ENCODE results near the gene WNT11.
A peak's percentile ranks its signal among the peaks of the same experiment; 100 is the strongest.

The WNT11 gene

GRCh38 chr11:76233196-76233921 is 27.1 kb upstream of the WNT11 start:
- peak overlapping the region; percentile 10 for H3K4me3 Mint-ChIP-seq

GRCh38 chr11:76232026-76232665 is 25.8 kb upstream of the WNT11 start:
- Mint-ChIP-seq H3K4me1 (ENCODE audit: low read depth) (peaks cover 58% of the 10 kb centered on the region), H3K9me3 (no peaks in the 10 kb centered on the region), H3K27me3 (peaks cover 12% of the 10 kb centered on the region), H3K36me3 (ENCODE audit: low read depth) (peaks cover 7% of the 10 kb centered on the region), H3K27ac (no peak overlapping the region), H3K4me3 (no peak overlapping the region)

More at GRCh38 chr11:76233196-76233921, 27.1 kb upstream of the WNT11 start:
- Mint-ChIP-seq H3K9me3 (no peaks in the 10 kb centered on the region), H3K4me1 (ENCODE audit: low read depth) (peaks cover 58% of the 10 kb centered on the region), H3K36me3 (ENCODE audit: low read depth) (peaks cover 7% of the 10 kb centered on the region), H3K27ac (no peak overlapping the region), H3K27me3 (peaks cover 12% of the 10 kb centered on the region)

- Mint-ChIP-seq H3K27me3 (peaks cover 9% of the 10 kb centered on the region), H3K4me1 (ENCODE audit: low read depth) (peaks cover 50% of the 10 kb centered on the region), H3K9me3 (no peaks in the 10 kb centered on the region), H3K4me3 (no peak overlapping the region), H3K27ac (no peak overlapping the region), H3K36me3 (ENCODE audit: low read depth) (peaks cover 7% of the 10 kb centered on the region)
These were observed 24.9 kb upstream of the WNT11 start for GRCh38 chr11:76231121-76231738.

- H3K4me1 Mint-ChIP-seq (ENCODE audit: low read depth): peaks cover 42% of the 10 kb centered on the region
- H3K4me3 Mint-ChIP-seq: no peak overlapping the region
- no peaks in the 10 kb centered on the region for H3K9me3 Mint-ChIP-seq
- H3K27me3 Mint-ChIP-seq: peaks cover 2% of the 10 kb centered on the region
- H3K27ac Mint-ChIP-seq: no peak overlapping the region
- H3K36me3 Mint-ChIP-seq (ENCODE audit: low read depth): peaks cover 3% of the 10 kb centered on the region
These were observed 24.1 kb upstream of the WNT11 start for GRCh38 chr11:76230392-76230791.

- Mint-ChIP-seq H3K36me3 (ENCODE audit: low read depth) (no peaks in the 10 kb centered on the region), H3K27ac (no peak overlapping the region), H3K4me3 (no peak overlapping the region), H3K27me3 (no peaks in the 10 kb centered on the region), H3K4me1 (ENCODE audit: low read depth) (peaks cover 38% of the 10 kb centered on the region), H3K9me3 (no peaks in the 10 kb centered on the region)
These were observed 23.5 kb upstream of the WNT11 start for GRCh38 chr11:76229690-76230240.

GRCh38 chr11:76228875-76229149 is 22.5 kb upstream of the WNT11 start:
- Mint-ChIP-seq H3K4me3 (no peak overlapping the region), H3K27ac (no peak overlapping the region), H3K27me3 (no peaks in the 10 kb centered on the region), H3K4me1 (ENCODE audit: low read depth) (peaks cover 29% of the 10 kb centered on the region), H3K9me3 (no peaks in the 10 kb centered on the region), H3K36me3 (ENCODE audit: low read depth) (no peaks in the 10 kb centered on the region)

GRCh38 chr11:76228071-76228874 is 22.0 kb upstream of the WNT11 start:
- H3K27ac Mint-ChIP-seq: no peak overlapping the region

GRCh38 chr11:76226626-76227025 is 20.3 kb upstream of the WNT11 start:
- Mint-ChIP-seq H3K9me3 (no peaks in the 10 kb centered on the region), H3K27me3 (no peaks in the 10 kb centered on the region), H3K4me3 (no peak overlapping the region), H3K4me1 (ENCODE audit: low read depth) (peaks cover 8% of the 10 kb centered on the region), H3K27ac (no peak overlapping the region), H3K36me3 (ENCODE audit: low read depth) (no peaks in the 10 kb centered on the region)

More at GRCh38 chr11:76228071-76228874, 22.0 kb upstream of the WNT11 start:
- Mint-ChIP-seq H3K9me3 (no peaks in the 10 kb centered on the region), H3K36me3 (ENCODE audit: low read depth) (no peaks in the 10 kb centered on the region), H3K4me3 (no peak overlapping the region), H3K27me3 (no peaks in the 10 kb centered on the region), H3K4me1 (ENCODE audit: low read depth) (peaks cover 24% of the 10 kb centered on the region)

GRCh38 chr11:76225122-76225611 is 18.9 kb upstream of the WNT11 start:
- H3K36me3 Mint-ChIP-seq (ENCODE audit: low read depth): no peaks in the 10 kb centered on the region
- no peak overlapping the region for H3K27ac Mint-ChIP-seq
- no peaks in the 10 kb centered on the region for H3K4me1 Mint-ChIP-seq (ENCODE audit: low read depth)
- H3K4me3 Mint-ChIP-seq: no peak overlapping the region
- no peaks in the 10 kb centered on the region for H3K27me3 Mint-ChIP-seq
- no peaks in the 10 kb centered on the region for H3K9me3 Mint-ChIP-seq

GRCh38 chr11:76224461-76225121 is 18.3 kb upstream of the WNT11 start:
- H3K36me3 Mint-ChIP-seq (ENCODE audit: low read depth): no peaks in the 10 kb centered on the region
- no peaks in the 10 kb centered on the region for H3K4me1 Mint-ChIP-seq (ENCODE audit: low read depth)
- H3K4me3 Mint-ChIP-seq: no peak overlapping the region
- H3K27ac Mint-ChIP-seq: no peak overlapping the region
- no peaks in the 10 kb centered on the region for H3K27me3 Mint-ChIP-seq
- H3K9me3 Mint-ChIP-seq: no peaks in the 10 kb centered on the region

GRCh38 chr11:76221365-76221764 is 15.1 kb upstream of the WNT11 start:
- peak overlapping the region; percentile 22 for H3K27ac Mint-ChIP-seq
- H3K36me3 Mint-ChIP-seq (ENCODE audit: low read depth): no peaks in the 10 kb centered on the region
- no peaks in the 10 kb centered on the region for H3K4me1 Mint-ChIP-seq (ENCODE audit: low read depth)
- H3K27me3 Mint-ChIP-seq: no peaks in the 10 kb centered on the region
- H3K9me3 Mint-ChIP-seq: no peaks in the 10 kb centered on the region
- no peak overlapping the region for H3K4me3 Mint-ChIP-seq

- H3K9me3 Mint-ChIP-seq: no peaks in the 10 kb centered on the region
- no peak overlapping the region for H3K27ac Mint-ChIP-seq
- H3K27me3 Mint-ChIP-seq: no peaks in the 10 kb centered on the region
These were observed 12.9 kb upstream of the WNT11 start for GRCh38 chr11:76219243-76219642.

GRCh38 chr11:76218449-76219178 is 12.3 kb upstream of the WNT11 start:
- Mint-ChIP-seq H3K9me3 (no peaks in the 10 kb centered on the region), H3K27me3 (peaks cover 2% of the 10 kb centered on the region), H3K4me3 (no peak overlapping the region), H3K27ac (no peak overlapping the region), H3K4me1 (ENCODE audit: low read depth) (no peaks in the 10 kb centered on the region), H3K36me3 (ENCODE audit: low read depth) (no peaks in the 10 kb centered on the region)

More at GRCh38 chr11:76219243-76219642, 12.9 kb upstream of the WNT11 start:
- Mint-ChIP-seq H3K4me3 (no peak overlapping the region), H3K4me1 (ENCODE audit: low read depth) (no peaks in the 10 kb centered on the region), H3K36me3 (ENCODE audit: low read depth) (no peaks in the 10 kb centered on the region)
